ENCODE results near the gene NTN1. TPM values are rescaled to one million over a fixed set of nuclear protein-coding genes. Genes with fewer than 3 reads are reported as not detected.

The NTN1 gene
- total RNA-seq, 1 experiment from 2014 or later = 14.5 TPM

DNA sequence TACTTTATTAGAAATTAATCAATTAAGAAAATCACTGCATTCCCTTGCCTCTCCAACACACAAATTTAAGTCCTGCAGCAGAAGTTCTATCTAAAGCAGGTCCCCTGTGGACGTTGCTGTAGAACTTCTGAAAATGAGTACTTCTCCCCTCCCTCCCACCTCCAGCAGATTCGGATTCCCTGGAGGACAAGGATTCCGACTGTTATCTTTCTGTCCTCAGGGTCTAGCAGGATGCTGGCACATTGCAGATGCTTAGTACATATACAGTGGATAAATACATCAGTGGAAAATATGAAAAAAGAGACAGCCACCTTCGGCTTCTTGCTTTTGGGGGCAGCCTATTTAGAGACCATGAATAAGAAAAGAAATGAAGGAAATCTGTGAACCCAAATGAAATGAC lies 32.1 kb downstream of the NTN1 start:
- Histone ChIP-seq H3K4me3 (ENCODE audit: low read depth in 2 of 2, low read length in 2 of 2) (no peak overlapping the region), H3K36me3 (ENCODE audit: control insufficient read depth, insufficient read depth, low read length) (no peaks in the 10 kb centered on the region), H3K9me3 (ENCODE audit: control insufficient read depth, insufficient read depth, low read depth, low read length) (no peaks in the 10 kb centered on the region), H3K4me1 (ENCODE audit: control insufficient read depth, insufficient read depth, low read length) (peaks cover 10% of the 10 kb centered on the region; the same call in 1 of the 2 replicates), H3K27ac (ENCODE audit: low read length) (no peak overlapping the region), H3K27me3 (ENCODE audit: control insufficient read depth, insufficient read depth, low read length) (no peaks in the 10 kb centered on the region)
- ATAC-seq = no peak
- no peak for DNase-seq (ENCODE audit: low read depth, low spot score)
- BruUV-seq (replicated peaks) = no TSS peak
- TF ChIP-seq TCF7L2 (IDR thresholded peaks at IDR 0.05; ENCODE audit: low read depth, low read length) = no peak
- TF ChIP-seq SIN3A (IDR thresholded peaks at IDR 0.05; ENCODE audit: borderline replicate concordance, insufficient read depth, low read depth, low read length) = no peak
- TF ChIP-seq, protein P1, sequence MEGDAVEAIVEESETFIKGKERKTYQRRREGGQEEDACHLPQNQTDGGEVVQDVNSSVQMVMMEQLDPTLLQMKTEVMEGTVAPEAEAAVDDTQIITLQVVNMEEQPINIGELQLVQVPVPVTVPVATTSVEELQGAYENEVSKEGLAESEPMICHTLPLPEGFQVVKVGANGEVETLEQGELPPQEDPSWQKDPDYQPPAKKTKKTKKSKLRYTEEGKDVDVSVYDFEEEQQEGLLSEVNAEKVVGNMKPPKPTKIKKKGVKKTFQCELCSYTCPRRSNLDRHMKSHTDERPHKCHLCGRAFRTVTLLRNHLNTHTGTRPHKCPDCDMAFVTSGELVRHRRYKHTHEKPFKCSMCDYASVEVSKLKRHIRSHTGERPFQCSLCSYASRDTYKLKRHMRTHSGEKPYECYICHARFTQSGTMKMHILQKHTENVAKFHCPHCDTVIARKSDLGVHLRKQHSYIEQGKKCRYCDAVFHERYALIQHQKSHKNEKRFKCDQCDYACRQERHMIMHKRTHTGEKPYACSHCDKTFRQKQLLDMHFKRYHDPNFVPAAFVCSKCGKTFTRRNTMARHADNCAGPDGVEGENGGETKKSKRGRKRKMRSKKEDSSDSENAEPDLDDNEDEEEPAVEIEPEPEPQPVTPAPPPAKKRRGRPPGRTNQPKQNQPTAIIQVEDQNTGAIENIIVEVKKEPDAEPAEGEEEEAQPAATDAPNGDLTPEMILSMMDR (IDR thresholded peaks at IDR 0.05) = no peak
- TF ChIP-seq, protein P2, sequence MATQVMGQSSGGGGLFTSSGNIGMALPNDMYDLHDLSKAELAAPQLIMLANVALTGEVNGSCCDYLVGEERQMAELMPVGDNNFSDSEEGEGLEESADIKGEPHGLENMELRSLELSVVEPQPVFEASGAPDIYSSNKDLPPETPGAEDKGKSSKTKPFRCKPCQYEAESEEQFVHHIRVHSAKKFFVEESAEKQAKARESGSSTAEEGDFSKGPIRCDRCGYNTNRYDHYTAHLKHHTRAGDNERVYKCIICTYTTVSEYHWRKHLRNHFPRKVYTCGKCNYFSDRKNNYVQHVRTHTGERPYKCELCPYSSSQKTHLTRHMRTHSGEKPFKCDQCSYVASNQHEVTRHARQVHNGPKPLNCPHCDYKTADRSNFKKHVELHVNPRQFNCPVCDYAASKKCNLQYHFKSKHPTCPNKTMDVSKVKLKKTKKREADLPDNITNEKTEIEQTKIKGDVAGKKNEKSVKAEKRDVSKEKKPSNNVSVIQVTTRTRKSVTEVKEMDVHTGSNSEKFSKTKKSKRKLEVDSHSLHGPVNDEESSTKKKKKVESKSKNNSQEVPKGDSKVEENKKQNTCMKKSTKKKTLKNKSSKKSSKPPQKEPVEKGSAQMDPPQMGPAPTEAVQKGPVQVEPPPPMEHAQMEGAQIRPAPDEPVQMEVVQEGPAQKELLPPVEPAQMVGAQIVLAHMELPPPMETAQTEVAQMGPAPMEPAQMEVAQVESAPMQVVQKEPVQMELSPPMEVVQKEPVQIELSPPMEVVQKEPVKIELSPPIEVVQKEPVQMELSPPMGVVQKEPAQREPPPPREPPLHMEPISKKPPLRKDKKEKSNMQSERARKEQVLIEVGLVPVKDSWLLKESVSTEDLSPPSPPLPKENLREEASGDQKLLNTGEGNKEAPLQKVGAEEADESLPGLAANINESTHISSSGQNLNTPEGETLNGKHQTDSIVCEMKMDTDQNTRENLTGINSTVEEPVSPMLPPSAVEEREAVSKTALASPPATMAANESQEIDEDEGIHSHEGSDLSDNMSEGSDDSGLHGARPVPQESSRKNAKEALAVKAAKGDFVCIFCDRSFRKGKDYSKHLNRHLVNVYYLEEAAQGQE (IDR thresholded peaks at IDR 0.05; ENCODE audit: insufficient read depth in 1 of 2, low read depth in 2 of 2, low read length in 1 of 2) = no peak
- TF ChIP-seq POLR2AphosphoS5 (IDR thresholded peaks at IDR 0.05; ENCODE audit: low read depth, low read length) = no peak
- in situ Hi-C loops (cut with HindIII; ENCODE audit: low pct_unique_long_range_greater_than_20kb, low sequenced_read_pairs) = no loop called here
- intact Hi-C loops (cut with micrococcal nuclease; ENCODE audit: unreplicated experiment) = no loop called here
- ChIA-PET POLR2A (no interaction called here), CTCF (no interaction called here)

DNA sequence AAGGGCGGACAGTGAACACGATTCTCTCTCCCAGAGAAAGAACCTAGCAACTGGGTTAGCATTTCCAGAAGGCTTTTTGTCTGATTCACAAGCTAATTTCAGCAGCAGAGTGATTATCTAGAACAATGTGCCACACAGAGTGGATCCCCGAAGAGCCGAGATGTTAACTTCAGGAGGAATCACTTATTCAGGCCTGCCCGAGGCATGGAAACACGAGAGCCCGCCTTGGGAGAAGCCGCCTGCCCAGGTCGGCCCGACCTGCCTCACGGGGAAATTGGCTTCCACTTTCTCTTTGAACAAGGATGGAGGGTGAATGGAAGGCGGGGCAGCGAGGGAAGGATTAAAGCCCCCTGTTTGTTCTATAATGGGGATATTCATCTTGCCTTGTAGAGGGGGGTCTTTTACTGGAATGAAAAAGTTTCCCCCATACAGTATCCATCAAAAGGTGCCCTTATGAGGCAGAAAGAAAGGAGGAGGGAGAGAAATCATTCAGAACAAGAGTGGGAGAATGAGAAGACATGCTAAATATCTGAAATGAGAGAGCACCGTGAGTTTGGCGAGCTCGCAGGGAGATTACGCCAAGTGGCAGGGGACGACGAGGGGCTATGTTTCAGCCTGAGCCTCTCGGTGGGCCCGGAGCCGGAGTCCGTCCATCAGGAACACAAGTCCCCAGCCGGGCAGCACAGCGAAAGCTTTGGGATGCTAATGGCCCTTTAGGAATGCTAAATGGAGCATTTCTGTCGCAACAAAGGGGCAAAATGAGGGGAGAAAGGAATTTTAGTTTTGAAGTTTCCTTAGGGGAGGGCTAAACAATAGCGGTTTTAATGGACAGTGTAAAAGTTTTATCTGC lies 33.0 kb downstream of the NTN1 start:
- DNase-seq (ENCODE audit: low read depth, low spot score) (no peak), ATAC-seq (no peak)
- H3K27me3 ChIP-seq (ENCODE audit: control insufficient read depth, insufficient read depth, low read length) = no peaks in the 10 kb centered on the region
- no peaks in the 10 kb centered on the region for H3K9me3 ChIP-seq (ENCODE audit: control insufficient read depth, insufficient read depth, low read depth, low read length)
- no TSS peak for BruUV-seq (replicated peaks)
- ChIA-PET CTCF (no interaction called here), POLR2A (no interaction called here)
- H3K27ac ChIP-seq (ENCODE audit: low read length) = no peak overlapping the region
- H3K4me1 ChIP-seq (ENCODE audit: control insufficient read depth, insufficient read depth, low read length) = peaks cover 10% of the 10 kb centered on the region; the same call in 1 of the 2 replicates
- in situ Hi-C loops (cut with HindIII; ENCODE audit: low pct_unique_long_range_greater_than_20kb, low sequenced_read_pairs) (no loop called here), intact Hi-C loops (cut with micrococcal nuclease; ENCODE audit: unreplicated experiment) (no loop called here)
- no peaks in the 10 kb centered on the region for H3K36me3 ChIP-seq (ENCODE audit: control insufficient read depth, insufficient read depth, low read length)
- no peak for TF ChIP-seq TCF7L2 (IDR thresholded peaks at IDR 0.05; ENCODE audit: low read depth, low read length)
- TF ChIP-seq, protein P2 (IDR thresholded peaks at IDR 0.05; ENCODE audit: insufficient read depth in 1 of 2, low read depth in 2 of 2, low read length in 1 of 2) = no peak
- TF ChIP-seq POLR2AphosphoS5 (IDR thresholded peaks at IDR 0.05; ENCODE audit: low read depth, low read length) = no peak
- TF ChIP-seq, protein P1 (IDR thresholded peaks at IDR 0.05) = no peak
- no peak for TF ChIP-seq SIN3A (IDR thresholded peaks at IDR 0.05; ENCODE audit: borderline replicate concordance, insufficient read depth, low read depth, low read length)
- H3K4me3 ChIP-seq (ENCODE audit: low read depth in 2 of 2, low read length in 2 of 2) = no peak overlapping the region
